SK-N-MC (cell line): ENCODE results near the gene CFAP61.

Source experiments
- EZH2 ChIP-seq: fragments of 200-600 bp; sonication (generic); IDR thresholded peaks from one replicate; pipeline ENCODE4 v1.6.1; 2017; ENCODE audit warnings: antibody characterized with exemption
- FOXP2 ChIP-seq: optimal IDR thresholded peaks from 2 replicates; pipeline ENCODE3; 2011; ENCODE audit warnings: mild to moderate bottlenecking, moderate library complexity; ENCODE audit not compliant: insufficient read depth; ENCODE audit errors: extremely low read length, control extremely low read depth
- POLR2AphosphoS5 ChIP-seq: IDR thresholded peaks from 2 replicates; pipeline ENCODE4 v1.6.1; 2012; ENCODE audit warnings: mild to moderate bottlenecking, low read depth, low read length, borderline replicate concordance

GRCh38 chr20:20014659-20015058, 37.7 kb upstream of the CFAP61 start:
- TF ChIP-seq POLR2AphosphoS5: no peak
- TF ChIP-seq EZH2: no peak
- TF ChIP-seq FOXP2: no peak
